ENCODE results near the gene PALLD.

DNA sequence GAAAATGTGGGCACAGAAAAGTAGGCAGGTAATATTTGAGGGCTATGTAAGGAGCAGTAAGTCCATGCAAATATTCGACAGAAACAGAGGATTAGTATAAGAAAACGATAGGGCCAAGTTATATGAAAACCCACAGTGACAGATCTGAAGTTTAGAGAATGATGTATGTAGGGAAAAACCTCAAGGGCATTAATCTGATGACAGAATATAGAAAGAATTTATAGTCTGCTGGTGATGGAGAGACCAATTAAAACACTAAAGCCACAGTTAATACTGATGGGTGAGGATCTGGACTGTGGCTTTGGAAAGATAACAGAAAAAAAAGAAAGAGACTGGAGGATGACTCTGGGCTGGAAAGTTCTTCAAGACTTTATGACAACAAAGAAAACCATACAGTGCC is 169.7 kb downstream of the PALLD start:
- TF ChIP-seq GATA2 (IDR thresholded peaks at IDR 0.05; ENCODE audit: low read depth, low read length): no peak
- no peak for TF ChIP-seq GATA3 (IDR thresholded peaks at IDR 0.05; ENCODE audit: low read depth, low read length)
